SH-SY5Y (cell line): ENCODE data around the gene ELF4.

Experiments used
- GATA2 ChIP-seq: IDR thresholded peaks from 2 replicates; pipeline ENCODE4 v1.6.1; 2011; ENCODE audit warnings: mild to moderate bottlenecking, low read depth, low read length
- GATA3 ChIP-seq: IDR thresholded peaks from 2 replicates; pipeline ENCODE4 v1.6.1; 2011; ENCODE audit warnings: low read depth, mild to moderate bottlenecking, low read length, moderate library complexity

Gene ELF4

DNA sequence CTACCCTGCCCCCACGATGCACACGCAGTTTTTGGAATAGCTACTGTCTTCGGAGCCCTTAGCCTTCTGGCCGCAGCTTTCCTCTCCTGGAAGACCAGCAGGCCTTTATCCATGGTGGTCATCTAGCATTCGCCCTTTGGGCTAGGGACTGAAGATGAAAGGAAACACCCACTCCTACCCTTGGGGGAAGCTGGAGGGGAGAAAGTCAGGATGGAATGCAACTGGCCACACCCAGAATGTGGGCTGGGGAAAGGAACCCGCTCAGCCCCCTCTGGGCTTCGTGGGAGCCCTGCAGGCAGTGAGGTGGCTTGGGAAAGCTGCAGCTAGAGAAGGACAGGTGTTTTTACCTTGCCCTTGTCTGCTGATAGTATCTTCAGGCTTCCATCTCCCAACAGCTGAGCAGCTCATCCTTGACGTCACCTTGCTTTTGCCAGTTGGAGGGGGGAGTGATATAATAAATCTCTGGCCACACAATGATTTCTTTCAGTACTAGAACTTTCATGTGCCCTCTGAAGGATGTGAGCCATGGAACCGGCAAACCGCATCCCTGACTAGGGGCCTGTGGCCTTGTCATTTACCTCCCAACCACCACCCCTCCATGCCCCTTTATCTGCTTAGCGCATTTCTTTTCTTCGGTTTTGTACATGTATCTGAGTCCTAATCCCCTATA, 59.0 kb downstream of the ELF4 start:
- TF ChIP-seq GATA2 (no peak), GATA3 (no peak)

DNA sequence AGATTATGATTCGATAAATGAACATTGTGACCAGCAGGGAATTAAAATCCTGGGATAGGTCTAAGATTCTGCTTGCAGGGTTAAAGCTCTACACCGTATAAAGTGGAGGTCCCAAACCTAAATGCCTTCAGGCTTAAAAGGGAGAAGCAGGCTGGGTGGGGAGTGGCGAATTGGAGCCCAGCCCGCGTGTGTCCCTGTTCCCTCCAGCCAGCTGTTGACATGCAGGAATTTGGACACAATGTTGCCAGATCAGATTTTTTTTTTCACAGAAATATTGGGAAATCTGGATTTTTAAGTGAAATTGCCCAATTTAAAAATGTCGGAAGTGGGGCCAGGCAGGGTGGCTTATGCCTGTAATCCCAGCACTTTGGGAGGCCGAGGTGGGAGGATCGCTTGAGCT, 60.5 kb downstream of the ELF4 start:
- TF ChIP-seq GATA3 (no peak), GATA2 (no peak)

DNA sequence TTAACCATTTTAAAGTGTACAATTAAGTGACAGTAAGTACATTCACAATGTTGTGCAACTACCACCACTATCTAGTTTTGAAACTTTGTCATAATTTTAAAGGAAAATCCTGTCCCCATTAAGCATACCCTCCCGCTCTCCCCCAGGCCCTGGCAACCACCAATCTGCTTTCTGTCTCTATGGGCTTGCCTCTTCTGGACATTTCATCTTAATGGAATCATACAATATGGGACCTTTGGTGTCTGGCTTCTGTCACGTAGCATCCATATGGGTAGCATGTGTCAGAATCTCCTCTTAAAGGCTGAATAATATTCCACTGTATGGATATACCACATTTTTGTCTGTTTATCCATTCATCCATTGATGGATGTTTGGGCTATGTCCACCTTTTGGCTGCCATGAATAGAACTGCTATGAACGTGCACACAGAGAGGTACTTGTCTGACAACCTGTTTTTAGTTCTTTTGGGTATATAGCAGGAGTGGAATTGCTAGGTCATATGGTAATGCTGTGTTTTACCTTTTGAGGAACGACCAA, 61.5 kb downstream of the ELF4 start:
- TF ChIP-seq GATA3 (no peak), GATA2 (no peak)

DNA sequence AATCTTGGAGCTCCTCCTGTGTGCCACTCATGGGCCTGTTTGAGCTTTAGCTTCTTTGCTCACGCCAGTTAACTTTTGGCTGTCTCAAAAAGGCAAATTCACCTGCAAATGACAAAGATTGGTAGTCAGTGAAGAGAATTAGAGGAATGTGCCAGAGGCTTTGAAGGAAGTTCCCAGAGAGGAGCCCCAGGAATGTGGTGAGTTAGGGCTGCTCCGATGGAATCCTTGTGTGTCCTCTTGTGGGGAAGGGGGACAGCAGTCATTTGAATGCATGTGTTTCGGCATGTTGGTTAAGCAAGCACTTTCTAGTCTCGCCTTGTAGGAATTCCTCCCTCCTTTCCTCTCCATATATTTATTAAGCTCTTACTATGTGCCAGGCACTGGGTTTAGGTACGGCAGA, 62.9 kb downstream of the ELF4 start:
- TF ChIP-seq GATA3, result no peak
- TF ChIP-seq GATA2, result no peak

DNA sequence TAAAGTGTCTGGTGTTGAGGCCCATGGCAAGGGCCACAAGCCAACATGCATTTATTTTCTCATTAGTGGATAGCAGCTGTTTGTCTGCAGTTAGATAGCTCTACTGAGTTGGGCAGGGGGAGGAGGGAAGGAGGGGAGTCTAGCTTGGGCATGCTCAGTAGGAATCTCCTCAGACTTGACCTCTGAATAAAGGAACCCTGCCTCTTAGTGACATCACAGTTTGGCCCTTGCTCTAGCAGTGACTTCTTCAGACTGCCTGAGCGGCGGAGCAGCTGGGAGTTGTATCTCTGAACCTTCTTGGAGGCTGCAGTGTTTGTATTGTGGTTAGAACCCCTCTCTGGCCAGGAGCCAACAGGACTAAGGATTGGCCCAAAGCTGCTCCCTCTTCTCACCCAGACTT, 70.5 kb downstream of the ELF4 start:
- TF ChIP-seq GATA3 (no peak), GATA2 (no peak)

DNA sequence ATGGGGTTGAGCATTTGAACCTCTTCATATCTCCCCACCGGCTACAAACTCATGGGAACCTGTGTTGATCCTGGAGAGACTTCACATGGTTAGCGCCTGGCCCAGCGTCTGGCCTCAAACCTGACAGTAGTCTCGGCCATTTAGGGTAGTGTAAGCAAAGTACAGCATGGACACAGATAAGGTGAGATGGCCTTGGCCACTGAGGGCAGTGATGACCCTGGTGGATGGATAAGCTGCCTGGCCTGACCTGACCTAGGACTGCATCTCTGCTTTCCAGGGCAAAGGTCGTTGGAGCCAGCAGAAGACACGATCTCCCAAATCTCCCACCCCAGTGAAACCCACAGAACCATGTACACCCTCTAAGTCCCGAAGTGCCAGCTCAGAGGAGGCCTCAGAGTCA, 76.1 kb downstream of the ELF4 start:
- TF ChIP-seq GATA2 (no peak), GATA3 (no peak)

DNA sequence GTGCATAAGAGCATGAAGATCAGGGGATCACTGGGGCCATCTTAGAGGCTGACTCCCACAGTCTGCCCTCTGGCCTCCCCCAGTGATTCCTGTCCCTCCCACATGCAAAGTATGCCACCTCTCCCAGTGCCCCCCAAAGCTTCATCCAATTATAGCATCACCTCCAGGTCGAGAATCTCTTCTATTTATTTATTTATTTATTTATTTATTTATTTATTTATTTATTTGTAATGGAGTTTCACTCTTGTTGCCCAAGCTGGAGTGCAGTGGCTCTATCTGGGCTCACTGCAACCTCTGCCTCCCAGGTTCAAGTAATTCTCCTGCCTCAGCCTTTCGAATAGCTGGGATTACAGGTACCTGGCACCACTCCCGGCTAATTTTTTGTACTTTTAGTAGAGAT, 77.7 kb downstream of the ELF4 start:
- TF ChIP-seq GATA3, result no peak

DNA sequence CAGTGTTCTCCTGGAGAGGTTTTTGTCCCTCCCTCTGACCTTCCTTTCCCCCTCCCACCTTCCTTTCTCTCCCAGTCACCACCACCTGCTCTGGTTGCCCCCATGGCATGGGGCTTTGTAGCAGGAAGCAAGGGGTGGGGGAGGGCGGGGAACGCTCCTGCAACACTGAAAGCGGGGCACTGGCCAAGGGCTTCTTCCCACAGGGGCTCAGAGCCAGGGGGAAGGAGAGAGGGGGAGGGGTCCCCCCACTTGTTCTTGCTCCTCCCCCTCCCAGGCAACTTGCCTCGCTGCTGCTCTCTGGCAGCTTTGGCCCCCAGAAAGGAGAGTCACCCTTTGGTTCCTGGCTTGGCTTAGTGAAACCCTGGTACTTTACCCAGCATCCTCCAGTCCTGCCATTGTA, 79.5 kb downstream of the ELF4 start:
- no peak for TF ChIP-seq GATA2
- no peak for TF ChIP-seq GATA3

DNA sequence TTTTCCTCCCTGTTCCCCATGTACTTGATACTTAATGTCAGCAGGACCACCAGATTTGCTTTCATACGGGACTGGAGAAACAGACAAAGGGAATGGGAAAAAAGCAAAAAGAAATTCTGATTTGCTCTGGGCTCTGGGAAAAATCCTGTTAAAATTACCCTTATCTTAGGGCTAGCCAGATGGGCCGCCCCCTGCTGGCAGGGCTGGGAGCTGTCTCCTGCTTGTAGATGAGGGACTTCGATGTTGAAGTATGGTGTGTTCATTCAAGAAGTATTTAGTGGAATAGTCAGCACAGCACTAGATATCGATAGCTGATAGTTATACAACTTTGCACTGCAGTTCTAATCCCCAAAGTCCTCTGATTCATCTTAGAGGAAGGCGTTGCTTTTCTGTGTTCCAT, 82.1 kb downstream of the ELF4 start:
- TF ChIP-seq GATA2 (no peak), GATA3 (no peak)

DNA sequence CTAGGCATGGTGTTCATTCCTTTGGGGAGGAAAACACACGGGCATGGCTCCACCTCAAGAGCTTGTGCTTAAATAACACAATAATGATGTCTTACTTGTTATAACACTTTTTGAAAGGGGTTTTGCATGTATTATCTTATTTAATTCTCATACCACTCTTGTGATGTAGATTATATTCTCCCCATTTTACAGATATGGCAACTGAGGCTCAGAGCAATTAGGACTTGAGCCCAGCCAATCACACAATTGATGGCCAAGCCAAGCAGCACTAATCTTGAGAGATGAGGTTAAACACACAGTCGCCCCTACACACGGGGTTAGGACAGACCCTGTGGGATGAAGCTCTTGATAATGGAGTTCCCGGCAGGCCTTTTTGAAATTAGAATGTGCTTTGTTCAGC, 82.7 kb downstream of the ELF4 start:
- TF ChIP-seq GATA3 (no peak), GATA2 (no peak)

DNA sequence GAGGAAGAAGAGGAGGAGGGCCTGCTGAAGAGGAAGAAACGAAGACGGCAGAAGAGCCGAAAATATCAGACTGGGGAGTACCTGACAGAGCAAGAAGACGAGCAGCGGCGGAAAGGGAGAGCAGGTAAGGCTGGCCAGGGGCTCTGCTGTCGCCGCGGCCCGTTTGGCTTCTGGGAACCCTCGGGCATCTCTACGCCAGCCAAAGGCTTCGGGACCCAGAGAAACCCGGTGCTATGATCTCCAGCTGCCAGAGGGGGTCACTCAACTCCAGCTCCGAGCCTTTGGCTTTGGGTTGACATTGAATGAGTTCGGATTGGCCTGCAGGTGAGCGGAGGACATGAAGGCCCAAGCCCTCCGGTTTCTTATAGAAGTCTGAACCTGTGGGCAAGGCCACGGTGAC, 85.0 kb downstream of the ELF4 start:
- no peak for TF ChIP-seq GATA3
- TF ChIP-seq GATA2, result no peak

DNA sequence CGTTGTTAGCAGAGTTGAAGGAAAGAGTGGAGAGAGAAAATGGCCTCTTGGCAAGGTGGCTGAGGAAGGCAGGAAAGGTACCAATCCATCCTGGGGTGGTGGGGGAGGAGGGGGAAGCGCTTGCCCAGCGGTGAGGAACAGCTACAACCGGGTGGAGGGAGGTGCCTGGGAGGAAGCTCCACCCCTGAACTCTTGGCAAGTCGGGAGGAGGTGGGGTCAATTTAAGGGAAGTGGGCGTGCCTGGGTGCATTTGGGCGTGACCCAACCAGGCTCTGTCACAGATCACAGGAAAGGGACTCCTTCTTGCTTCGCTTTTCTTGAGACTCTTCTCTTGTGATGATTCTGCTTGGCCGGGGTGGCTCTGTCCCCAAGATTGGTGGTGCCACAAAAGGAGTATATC, 86.2 kb downstream of the ELF4 start:
- TF ChIP-seq GATA2, result no peak

DNA sequence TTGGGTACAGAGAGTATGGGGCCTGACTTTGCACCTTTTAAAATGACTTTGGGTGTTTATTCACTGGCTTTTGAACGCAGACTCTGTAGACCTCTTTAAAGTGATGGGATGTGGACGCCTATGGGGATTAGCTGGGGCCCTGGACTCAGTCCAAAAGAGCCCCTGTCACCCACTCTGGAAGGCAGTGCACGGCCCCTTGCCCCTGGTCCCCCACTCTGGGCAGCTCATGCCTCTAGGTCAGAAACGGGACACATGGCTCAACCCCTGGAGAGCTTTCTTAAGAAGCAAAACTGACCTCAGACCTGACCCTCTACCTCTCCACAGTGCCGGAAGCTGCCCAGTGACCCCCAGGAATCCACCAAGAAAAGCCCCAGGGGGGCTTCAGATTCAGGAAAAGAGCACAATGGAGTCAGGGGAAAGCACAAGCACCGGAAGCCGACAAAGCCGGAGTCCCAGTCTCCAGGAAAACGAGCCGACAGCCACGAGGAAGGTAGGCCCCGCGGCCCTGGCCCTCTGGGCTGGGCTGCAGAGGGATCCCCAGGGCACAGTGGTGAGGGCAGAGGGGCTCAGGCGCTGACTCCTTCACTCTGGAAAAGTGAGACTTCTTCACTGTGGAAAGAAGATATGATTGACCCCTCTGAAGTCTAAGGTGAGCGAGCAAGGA, 89.5 kb downstream of the ELF4 start:
- TF ChIP-seq GATA2, result no peak
- TF ChIP-seq GATA3, result no peak

DNA sequence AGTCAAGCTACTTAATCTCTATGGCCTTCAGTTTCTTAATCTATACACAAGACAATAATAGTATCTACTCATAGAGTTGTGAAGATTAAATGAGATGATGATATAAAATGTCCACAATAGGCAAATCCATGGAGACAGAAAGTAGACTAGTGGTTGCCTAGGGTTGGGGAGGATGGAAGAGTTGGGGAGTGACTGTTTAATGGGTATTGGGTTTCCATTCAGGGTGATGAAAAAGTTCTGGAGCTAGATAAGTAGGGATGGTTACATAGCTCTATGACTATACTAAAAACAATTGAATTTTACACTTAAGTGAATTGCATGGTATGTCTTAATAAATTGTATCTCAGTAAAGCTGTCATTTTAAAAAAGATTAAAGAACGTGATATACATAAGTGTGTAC, 92.2 kb downstream of the ELF4 start:
- TF ChIP-seq GATA3 (no peak), GATA2 (no peak)

DNA sequence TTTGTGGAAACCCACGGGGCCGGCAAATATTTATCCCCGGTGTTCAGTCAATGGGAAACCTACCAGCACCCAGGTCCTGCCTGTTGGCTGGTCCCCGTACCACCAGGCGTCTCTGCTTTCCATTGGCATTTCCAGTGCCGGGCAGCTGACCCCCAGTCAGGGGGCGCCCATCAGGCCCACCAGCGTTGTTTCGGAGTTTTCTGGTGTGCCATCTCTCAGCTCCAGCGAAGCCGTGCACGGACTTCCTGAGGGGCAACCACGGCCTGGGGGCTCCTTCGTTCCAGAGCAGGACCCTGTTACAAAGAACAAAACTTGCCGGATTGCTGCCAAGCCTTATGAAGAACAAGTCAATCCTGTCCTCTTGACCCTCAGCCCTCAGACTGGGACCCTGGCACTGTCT, 95.1 kb downstream of the ELF4 start:
- TF ChIP-seq GATA2, result no peak
